ENCODE results near the gene FRMD8. TPM values are rescaled to one million over a fixed set of nuclear protein-coding genes. Genes with fewer than 3 reads are reported as not detected.
"Not testable (repeated sequence)": the region's sequence is repeated elsewhere in the genome, so short reads cannot be mapped to it uniquely, and the experiment has no call there.

The FRMD8 gene
- total RNA-seq, 1 donor from 2014 or later: 40.5 TPM

DNA sequence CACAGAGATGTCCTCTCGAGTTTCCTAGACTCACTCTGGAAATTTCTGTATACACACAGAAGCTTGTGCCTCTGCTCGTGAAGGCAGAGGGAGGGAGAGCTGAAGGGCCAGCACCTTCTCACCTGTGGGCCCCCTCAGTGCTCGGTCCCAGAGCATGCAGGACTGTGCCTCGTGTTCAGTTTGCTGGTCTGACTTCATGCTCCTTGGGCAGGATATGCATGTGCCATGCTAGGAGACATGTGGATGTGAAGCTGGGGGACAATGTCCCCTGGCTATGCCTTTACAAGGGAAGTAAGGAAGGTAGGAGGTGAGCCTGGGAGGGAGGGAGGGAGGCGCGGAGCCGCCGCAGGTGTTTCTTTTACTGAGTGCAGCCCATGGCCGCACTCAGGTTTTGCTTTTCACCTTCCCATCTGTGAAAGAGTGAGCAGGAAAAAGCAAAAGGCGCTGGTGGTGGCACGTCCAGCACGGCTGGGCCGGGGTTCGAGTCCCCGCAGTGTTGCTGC lies 58.7 kb downstream of the FRMD8 start:
- peaks cover 2% of the 10 kb centered on the region for H3K27me3 Mint-ChIP-seq (ENCODE audit: insufficient read depth)
- intact Hi-C loops (cut with micrococcal nuclease): no loop called here
- H3K27ac Mint-ChIP-seq: peak overlapping the region; percentile 65
- no peak for DNase-seq (ENCODE audit: low spot score)
- H3K9me3 Mint-ChIP-seq: no peaks in the 10 kb centered on the region
- peaks cover 22% of the 10 kb centered on the region for H3K36me3 Mint-ChIP-seq (ENCODE audit: low read depth)
- H3K4me3 Mint-ChIP-seq: no peak overlapping the region
- peaks cover 26% of the 10 kb centered on the region for H3K4me1 Mint-ChIP-seq (ENCODE audit: low read depth)

GRCh38 chr11:65445604-65446445 lies 59.4 kb downstream of the FRMD8 start:
- no peak overlapping the region for H3K4me3 Mint-ChIP-seq
- peaks cover 20% of the 10 kb centered on the region for H3K36me3 Mint-ChIP-seq (ENCODE audit: low read depth)
- H3K27ac Mint-ChIP-seq: peak overlapping the region; percentile 58
- H3K27me3 Mint-ChIP-seq (ENCODE audit: insufficient read depth): peaks cover 2% of the 10 kb centered on the region
- no peak for DNase-seq (ENCODE audit: low spot score)
- H3K9me3 Mint-ChIP-seq: no peaks in the 10 kb centered on the region
- intact Hi-C loops (cut with micrococcal nuclease): no loop called here
- H3K4me1 Mint-ChIP-seq (ENCODE audit: low read depth): peaks cover 19% of the 10 kb centered on the region

DNA sequence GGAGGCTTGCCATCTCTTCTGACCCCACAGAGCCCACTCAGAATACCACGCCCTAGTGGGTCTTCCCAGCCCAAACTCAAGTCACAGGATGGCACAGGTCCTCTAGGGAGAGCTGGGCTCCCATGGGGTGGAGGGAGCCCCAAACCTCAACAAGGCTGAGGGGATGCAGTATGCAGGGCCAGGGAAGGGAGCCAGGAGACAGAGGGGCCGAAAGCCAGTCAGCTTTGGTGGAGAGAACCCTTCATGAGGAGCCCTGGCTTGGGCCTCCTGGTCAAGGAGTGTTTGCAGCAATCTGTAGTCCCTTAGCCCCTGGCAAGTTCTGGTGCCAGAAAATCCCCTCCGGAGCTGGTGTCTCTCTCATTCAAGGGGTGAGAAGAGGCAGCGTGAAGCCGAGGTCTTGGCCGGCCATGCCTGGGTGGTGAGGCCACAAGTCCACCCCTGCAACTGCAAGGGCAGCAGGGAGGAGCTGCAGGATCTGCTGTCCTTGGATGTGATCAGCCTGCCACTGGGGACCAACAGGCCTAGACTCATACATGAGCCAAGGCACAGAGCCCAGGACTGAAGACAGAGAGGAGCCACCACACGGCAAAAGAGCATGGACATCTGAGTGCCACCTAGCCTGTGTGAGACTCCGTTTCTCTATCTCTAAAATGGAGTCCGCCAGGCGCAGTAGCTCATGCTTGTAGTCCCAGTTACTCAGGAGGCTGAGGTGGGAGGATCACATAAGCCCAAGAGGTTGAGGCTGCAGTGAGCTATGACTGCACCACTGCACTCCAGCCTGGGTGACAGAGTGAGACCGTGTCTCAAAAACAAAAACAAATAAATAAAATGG lies 60.2 kb downstream of the FRMD8 start:
- H3K9me3 Mint-ChIP-seq: no peaks in the 10 kb centered on the region
- H3K4me3 Mint-ChIP-seq: peak overlapping the region; percentile 2
- peaks cover 2% of the 10 kb centered on the region for H3K27me3 Mint-ChIP-seq (ENCODE audit: insufficient read depth)
- H3K27ac Mint-ChIP-seq: peak overlapping the region; percentile 70
- peaks cover 17% of the 10 kb centered on the region for H3K36me3 Mint-ChIP-seq (ENCODE audit: low read depth)
- no peak for DNase-seq (ENCODE audit: low spot score)
- intact Hi-C loops (cut with micrococcal nuclease): no loop called here
- peaks cover 14% of the 10 kb centered on the region for H3K4me1 Mint-ChIP-seq (ENCODE audit: low read depth)

DNA sequence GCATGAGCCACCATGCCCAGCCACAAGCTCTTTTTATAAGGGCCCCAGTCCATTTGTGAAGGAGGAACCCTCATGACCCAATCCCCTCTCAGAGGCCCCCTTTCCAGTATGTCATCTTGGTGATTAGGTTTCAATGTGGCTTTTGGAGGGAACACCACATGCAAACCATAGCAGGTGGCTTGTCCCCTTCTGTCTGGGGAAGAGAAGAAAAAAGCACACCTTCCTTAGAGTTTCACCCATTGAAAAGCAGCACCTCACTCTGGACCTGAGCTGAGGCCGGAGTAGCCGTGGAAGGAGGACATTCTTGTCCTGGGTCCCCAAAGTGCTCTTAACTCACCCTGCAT lies 61.6 kb downstream of the FRMD8 start:
- Mint-ChIP-seq H3K27me3 (ENCODE audit: insufficient read depth) (peaks cover 1% of the 10 kb centered on the region), H3K9me3 (no peaks in the 10 kb centered on the region), H3K27ac (peak overlapping the region; percentile 61), H3K36me3 (ENCODE audit: low read depth) (peaks cover 12% of the 10 kb centered on the region), H3K4me3 (no peak overlapping the region), H3K4me1 (ENCODE audit: low read depth) (peaks cover 9% of the 10 kb centered on the region)
- no peak for DNase-seq (ENCODE audit: low spot score)
- intact Hi-C loops (cut with micrococcal nuclease): no loop called here

DNA sequence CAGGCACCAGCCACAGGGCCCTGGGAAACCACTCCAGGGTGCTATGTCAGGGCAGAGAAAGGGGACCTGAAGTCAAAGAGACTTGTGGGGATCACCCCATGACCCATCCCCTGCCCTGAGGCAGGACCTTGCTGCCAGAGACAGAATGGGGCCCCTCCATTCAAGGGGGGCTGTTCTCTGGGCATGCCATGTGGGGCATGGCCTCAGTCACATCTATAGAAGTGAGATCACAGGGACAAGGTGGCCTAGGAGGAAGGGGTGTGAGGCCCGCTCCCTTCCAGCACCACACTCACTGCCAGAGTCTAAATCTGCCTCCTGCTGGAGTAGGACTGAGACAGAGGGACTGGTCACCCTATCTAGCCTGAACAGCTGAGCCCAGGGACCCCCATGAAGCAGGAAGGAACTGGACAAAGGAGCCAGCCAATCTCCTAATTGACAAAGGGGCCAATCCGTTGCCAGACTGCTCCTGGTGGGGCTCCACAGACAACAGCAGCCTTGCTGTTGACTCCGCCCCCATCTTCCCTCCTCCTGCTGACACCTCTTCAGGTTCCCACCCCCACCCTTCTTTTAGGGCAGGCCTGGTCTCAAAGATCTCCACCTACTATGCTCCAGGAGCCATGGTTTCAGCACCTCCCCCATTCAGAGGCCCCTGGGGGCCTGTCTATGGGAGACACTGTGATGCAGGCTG lies 62.1 kb downstream of the FRMD8 start:
- no peak overlapping the region for H3K4me3 Mint-ChIP-seq
- no peak for DNase-seq (ENCODE audit: low spot score)
- H3K9me3 Mint-ChIP-seq: no peaks in the 10 kb centered on the region
- peaks cover 4% of the 10 kb centered on the region for H3K4me1 Mint-ChIP-seq (ENCODE audit: low read depth)
- H3K36me3 Mint-ChIP-seq (ENCODE audit: low read depth): peaks cover 9% of the 10 kb centered on the region
- no peaks in the 10 kb centered on the region for H3K27me3 Mint-ChIP-seq (ENCODE audit: insufficient read depth)
- intact Hi-C loops (cut with micrococcal nuclease): no loop called here
- H3K27ac Mint-ChIP-seq: no peak overlapping the region

DNA sequence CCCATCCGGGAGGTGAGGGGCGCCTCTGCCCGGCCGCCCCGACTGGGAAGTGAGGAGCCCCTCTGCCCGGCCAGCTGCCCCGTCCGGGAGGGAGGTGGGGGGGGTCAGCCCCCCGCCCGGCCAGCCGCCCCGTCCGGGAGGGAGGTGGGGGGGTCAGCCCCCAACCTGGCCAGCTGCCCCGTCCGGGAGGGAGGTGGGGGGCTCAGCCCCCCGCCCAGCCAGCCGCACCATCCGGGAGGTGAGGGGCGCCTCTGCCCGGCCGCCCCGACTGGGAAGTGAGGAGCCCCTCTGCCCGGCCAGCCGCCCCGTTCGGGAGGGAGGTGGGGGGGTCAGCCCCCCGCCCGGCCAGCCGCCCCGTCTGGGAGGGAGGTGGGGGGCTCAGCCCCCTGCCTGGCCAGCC lies 64.9 kb downstream of the FRMD8 start:
- intact Hi-C loops (cut with micrococcal nuclease); H3K4me3 Mint-ChIP-seq; H3K36me3 Mint-ChIP-seq (ENCODE audit: low read depth); H3K27ac Mint-ChIP-seq; H3K27me3 Mint-ChIP-seq (ENCODE audit: insufficient read depth); DNase-seq (ENCODE audit: low spot score); H3K9me3 Mint-ChIP-seq: not testable (repeated sequence)
- peaks cover 18% of the 10 kb centered on the region for H3K4me1 Mint-ChIP-seq (ENCODE audit: low read depth)

DNA sequence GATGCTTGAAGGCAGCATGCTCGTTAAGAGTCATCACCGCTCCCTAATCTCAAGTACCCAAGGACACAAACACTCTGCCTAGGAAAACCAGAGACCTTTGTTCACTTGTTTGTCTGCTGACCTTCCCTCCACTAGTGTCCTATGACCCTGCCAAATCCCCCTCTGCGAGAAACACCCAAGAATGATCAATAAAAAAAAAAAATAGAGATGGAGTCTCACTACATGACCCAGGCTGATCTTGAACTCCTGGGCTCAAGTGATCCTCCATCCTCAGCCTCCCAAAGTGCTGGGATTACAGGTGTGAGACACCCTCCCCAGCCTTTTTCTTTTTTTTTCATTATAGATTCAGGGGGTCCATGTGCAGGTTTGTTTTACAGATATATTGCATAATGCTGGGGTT lies 65.8 kb downstream of the FRMD8 start:
- H3K36me3 Mint-ChIP-seq (ENCODE audit: low read depth); H3K27ac Mint-ChIP-seq; intact Hi-C loops (cut with micrococcal nuclease); H3K4me3 Mint-ChIP-seq; H3K27me3 Mint-ChIP-seq (ENCODE audit: insufficient read depth); DNase-seq (ENCODE audit: low spot score); H3K9me3 Mint-ChIP-seq: not testable (repeated sequence)
- H3K4me1 Mint-ChIP-seq (ENCODE audit: low read depth): peaks cover 24% of the 10 kb centered on the region

DNA sequence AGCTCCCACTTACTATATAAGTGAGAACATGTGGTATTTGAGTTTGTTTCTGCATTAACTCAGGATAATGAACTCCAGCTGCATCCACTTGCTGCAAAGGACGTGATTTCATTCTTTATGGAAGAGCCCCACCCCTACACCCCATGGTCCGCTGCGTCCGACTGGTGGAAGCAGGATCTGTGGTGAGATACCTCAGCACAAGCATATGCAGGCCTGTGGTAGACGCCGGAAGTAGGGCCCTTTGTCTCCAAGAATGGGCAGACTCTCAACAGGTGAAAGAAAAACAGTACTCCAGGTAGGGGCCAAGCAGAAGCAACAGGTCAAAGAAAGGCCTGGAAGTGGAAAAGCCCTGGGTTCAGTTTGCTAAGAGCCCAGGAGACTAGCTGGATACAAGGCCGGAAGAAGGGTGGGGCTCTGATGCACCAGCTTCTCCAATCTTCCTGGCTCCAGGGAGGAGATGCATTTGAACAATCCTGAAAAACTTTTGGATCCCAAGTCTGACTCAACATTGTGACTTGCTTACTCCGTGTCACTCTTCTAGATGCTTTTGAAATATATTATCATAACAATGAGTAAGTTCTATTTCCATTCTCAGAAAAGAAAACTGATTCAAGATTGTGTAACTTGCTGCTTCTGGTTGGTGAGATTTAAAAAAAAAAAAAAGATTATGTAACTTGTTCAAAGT lies 66.5 kb downstream of the FRMD8 start:
- intact Hi-C loops (cut with micrococcal nuclease): no loop called here
- DNase-seq (ENCODE audit: low spot score): no peak
- peak overlapping the region; percentile 40 for H3K4me3 Mint-ChIP-seq
- peaks cover 12% of the 10 kb centered on the region for H3K36me3 Mint-ChIP-seq (ENCODE audit: low read depth)
- no peak overlapping the region for H3K27ac Mint-ChIP-seq
- H3K4me1 Mint-ChIP-seq (ENCODE audit: low read depth): peaks cover 27% of the 10 kb centered on the region
- H3K9me3 Mint-ChIP-seq: no peaks in the 10 kb centered on the region
- H3K27me3 Mint-ChIP-seq (ENCODE audit: insufficient read depth): peaks cover 2% of the 10 kb centered on the region

DNA sequence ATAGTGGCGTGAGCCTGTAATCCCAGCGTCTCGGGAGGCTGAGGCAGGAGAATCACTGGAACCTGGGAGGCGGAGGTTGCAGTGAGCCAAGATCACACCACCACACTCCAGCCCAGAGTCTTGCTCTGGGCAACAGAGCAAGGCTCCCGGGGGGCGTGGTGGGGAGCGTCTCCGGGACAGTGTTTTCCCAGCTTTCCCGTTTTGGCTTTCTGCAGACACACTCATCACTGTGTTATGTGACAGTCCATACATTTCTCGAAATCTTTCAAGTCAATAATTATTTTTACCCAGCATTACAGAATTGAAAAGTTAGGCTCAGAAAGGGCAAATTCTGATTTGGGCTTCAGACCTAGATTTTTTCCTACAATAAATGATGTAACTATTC lies 67.9 kb downstream of the FRMD8 start:
- Mint-ChIP-seq H3K27me3 (ENCODE audit: insufficient read depth) (peaks cover 2% of the 10 kb centered on the region), H3K9me3 (no peaks in the 10 kb centered on the region), H3K36me3 (ENCODE audit: low read depth) (peaks cover 14% of the 10 kb centered on the region), H3K4me1 (ENCODE audit: low read depth) (peaks cover 31% of the 10 kb centered on the region), H3K4me3 (peak overlapping the region; percentile 95), H3K27ac (peak overlapping the region; percentile 50)
- DNase-seq (ENCODE audit: low spot score): no peak
- intact Hi-C loops (cut with micrococcal nuclease): loop anchor here (2.0 kb wide), 2 partner anchors 22 kb away; no protein-coding TSS in a partner anchor

- H3K9me3 Mint-ChIP-seq: no peaks in the 10 kb centered on the region
- peak overlapping the region; percentile 81 for H3K27ac Mint-ChIP-seq
- intact Hi-C loops (cut with micrococcal nuclease): loop anchor here (1.0 to 2.0 kb wide), 5 partner anchors 15 to 42 kb away; no protein-coding TSS in a partner anchor
- peaks cover 2% of the 10 kb centered on the region for H3K27me3 Mint-ChIP-seq (ENCODE audit: insufficient read depth)
- H3K36me3 Mint-ChIP-seq (ENCODE audit: low read depth): peaks cover 15% of the 10 kb centered on the region
- peak overlapping the region; percentile 95 for H3K4me3 Mint-ChIP-seq
- peaks cover 36% of the 10 kb centered on the region for H3K4me1 Mint-ChIP-seq (ENCODE audit: low read depth)
- DNase-seq (ENCODE audit: low spot score): peak; percentile 82
Observed at GRCh38 chr11:65454696-65455456, 68.4 kb downstream of the FRMD8 start.

DNA sequence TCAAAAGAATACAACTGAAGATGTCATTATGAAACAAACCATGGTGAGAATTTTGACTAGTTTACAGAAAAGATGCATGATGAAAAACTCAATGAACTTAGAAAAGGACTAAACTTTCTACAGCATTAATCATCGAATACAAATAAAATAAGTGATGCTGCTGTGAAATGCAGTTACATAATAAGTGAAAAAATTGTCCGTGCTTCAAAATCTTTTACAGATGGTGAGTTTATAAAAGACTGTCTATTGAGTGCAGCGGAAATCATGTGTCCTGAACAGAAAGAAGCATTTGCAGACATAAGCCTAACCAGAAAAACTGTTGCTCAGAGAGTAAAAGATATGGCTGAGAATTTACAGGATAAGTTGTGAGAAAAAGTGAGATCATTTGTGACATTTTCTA lies 70.0 kb downstream of the FRMD8 start:
- Mint-ChIP-seq H3K27me3 (ENCODE audit: insufficient read depth) (peaks cover 2% of the 10 kb centered on the region), H3K4me1 (ENCODE audit: low read depth) (peaks cover 36% of the 10 kb centered on the region), H3K4me3 (peak overlapping the region; percentile 58), H3K36me3 (ENCODE audit: low read depth) (peaks cover 15% of the 10 kb centered on the region), H3K9me3 (no peaks in the 10 kb centered on the region), H3K27ac (peak overlapping the region; percentile 15)
- DNase-seq (ENCODE audit: low spot score): no peak
- intact Hi-C loops (cut with micrococcal nuclease): no loop called here

- H3K36me3 Mint-ChIP-seq (ENCODE audit: low read depth): peaks cover 15% of the 10 kb centered on the region
- H3K27ac Mint-ChIP-seq: no peak overlapping the region
- peaks cover 33% of the 10 kb centered on the region for H3K4me1 Mint-ChIP-seq (ENCODE audit: low read depth)
- DNase-seq (ENCODE audit: low spot score): no peak
- H3K4me3 Mint-ChIP-seq: no peak overlapping the region
- intact Hi-C loops (cut with micrococcal nuclease): no loop called here
- no peaks in the 10 kb centered on the region for H3K27me3 Mint-ChIP-seq (ENCODE audit: insufficient read depth)
- H3K9me3 Mint-ChIP-seq: no peaks in the 10 kb centered on the region
Observed at GRCh38 chr11:65459552-65459951, 73.1 kb downstream of the FRMD8 start.
